Measurements from ENCODE around the gene PTS.

DNA sequence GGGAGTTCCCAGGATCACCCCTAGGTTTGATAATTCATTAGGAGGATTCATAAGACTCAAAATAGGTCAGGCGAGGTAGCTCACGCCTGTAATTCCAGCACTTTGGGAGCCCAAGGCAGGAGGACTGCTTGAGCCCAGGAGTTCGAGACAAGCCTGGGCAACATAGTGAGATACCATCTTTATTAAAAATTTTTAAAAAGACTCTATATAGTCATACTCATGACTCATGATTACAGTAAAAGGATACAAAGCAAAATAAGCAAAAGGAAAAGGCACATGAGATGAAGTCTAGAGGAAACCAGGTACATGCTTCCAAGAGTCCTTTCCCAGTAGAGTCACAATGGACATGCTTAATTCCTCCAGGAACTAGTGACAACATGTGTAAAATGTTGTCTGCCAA lies 13.9 kb upstream of the PTS start:
- TF ChIP-seq, protein P1, sequence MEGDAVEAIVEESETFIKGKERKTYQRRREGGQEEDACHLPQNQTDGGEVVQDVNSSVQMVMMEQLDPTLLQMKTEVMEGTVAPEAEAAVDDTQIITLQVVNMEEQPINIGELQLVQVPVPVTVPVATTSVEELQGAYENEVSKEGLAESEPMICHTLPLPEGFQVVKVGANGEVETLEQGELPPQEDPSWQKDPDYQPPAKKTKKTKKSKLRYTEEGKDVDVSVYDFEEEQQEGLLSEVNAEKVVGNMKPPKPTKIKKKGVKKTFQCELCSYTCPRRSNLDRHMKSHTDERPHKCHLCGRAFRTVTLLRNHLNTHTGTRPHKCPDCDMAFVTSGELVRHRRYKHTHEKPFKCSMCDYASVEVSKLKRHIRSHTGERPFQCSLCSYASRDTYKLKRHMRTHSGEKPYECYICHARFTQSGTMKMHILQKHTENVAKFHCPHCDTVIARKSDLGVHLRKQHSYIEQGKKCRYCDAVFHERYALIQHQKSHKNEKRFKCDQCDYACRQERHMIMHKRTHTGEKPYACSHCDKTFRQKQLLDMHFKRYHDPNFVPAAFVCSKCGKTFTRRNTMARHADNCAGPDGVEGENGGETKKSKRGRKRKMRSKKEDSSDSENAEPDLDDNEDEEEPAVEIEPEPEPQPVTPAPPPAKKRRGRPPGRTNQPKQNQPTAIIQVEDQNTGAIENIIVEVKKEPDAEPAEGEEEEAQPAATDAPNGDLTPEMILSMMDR (IDR thresholded peaks at IDR 0.05) = no peak
- no peak for TF ChIP-seq POLR2A (IDR thresholded peaks at IDR 0.05)

Measured in thyroid gland (tissue), 4 donors.